SIG-M5 (cell line): ENCODE measurements around the gene NUAK1.

Source experiments
- DNase-seq: peaks from one replicate; lab custom pipeline; 2025; lab: John Stamatoyannopoulos, UW

Gene NUAK1

DNA sequence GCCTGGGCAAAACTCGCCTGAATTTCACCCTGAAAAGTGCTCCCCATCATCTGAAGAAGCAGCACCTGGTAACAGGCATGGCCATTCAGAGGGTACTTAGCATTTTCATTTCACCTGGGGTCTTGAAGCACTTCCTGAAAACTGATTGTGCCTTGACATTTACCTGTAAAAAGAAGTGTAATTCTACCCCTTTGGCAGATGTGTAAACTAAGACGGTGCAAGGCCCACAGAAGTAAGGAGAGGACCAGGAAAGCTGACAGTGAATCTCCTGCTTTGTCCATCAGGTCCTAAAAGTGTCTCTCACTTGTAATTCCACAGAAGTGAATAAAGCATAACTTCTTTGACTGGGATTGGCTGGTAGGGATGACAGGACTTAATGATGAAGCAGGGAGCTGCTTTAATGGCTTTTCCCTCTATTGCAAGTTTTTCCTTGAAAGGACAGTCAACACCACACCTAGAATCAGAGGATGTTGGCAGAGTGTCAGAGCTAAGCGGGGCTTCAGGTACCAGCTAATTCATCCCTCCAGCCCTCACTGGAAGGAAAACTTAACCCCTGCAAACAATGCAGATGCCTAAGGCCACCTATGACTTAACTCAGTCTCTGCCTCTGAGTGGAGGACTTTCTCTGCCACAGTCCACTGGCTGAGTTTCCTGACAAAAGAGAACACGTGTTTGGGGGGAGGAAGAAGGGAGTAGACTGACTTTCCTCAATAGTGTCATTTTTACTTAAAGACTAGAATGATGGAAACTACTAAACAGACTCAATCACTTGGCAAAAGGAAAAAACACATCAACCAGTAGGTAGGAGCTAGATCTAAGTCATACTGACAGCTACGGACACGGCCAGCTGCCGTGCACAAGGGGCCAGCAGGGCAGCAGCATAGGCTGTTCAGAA is 74.7 kb downstream of the NUAK1 start:
- no peak for DNase-seq

DNA sequence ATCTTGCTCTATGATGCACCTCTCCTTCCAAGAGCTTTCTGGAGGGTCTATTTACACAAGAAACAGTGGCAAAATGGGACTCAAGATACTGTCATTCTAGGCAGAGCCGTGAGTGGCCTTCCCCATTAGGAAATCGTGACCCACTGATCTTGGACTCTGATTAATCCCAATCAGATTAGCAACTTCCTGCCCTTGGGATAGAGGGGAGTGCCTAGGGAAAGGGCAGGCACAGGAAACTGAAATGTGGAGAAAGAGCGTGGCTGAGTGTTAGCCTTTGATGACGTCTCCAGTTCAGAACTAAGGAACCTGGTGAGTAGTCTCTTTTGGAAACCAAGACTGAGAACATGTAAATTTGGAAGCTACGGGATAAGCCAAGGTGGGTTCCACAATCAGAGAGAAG is 76.1 kb downstream of the NUAK1 start:
- DNase-seq = no peak

DNA sequence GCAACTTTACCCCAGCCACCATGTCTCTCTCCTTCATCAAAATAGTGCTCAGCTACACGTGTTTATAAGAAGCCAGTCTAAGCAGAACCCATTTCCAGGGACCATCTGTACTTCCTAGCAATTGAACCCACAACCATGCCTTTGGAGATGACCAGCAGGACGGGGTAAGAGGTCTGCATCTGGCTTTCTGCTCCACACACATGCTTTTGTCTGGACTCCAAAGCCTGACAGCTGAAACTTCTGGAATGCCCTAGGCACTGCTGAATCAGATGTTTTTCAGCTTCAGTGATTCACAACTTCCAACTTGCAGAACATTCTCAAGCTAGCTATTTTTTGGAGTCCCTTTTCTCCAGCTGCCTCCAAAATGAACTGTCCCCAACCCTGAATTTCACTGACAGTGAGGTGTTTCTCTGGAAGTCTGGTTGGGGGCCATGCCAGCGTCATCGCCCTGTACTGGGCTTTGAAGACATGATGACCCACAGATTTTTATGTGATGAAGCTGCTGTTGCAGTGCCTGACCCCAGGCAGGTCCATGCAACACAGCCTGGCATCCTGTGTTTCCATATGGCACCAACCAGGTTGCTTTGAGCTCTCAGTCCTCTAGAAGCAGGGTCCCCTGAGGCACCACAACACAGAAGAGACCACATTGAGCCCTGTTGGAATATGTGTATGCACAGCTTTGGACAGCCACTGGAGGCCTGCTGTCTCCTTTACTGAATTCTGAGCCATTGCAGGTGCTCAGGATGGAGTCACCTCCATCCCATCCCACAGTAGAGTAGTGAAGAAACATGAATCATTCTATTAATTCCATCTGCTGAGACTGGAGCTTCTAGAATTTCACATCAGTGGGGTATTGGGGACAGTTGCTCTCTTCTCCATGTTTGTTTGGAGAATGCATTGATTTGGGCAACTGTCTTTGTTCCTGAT is 80.2 kb downstream of the NUAK1 start:
- no peak for DNase-seq

DNA sequence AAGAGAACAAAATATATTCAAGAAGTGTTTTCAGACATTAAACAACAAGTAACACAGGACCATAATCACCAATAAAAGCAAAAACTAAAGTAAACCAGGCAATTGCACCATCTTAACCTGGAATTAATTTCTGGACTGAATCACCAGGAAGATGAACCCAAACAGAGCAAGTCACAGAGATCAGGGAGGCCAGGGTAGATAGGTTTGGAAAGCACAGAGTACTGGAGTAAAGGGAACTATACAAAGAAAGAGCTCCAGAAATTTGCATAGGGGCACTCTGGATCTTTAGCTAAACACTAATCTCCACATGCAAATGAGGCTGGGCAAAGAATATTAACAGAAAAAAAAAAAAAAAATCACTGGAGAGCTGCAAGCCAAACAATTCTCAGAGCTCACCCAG is 84.7 kb downstream of the NUAK1 start:
- no peak for DNase-seq

DNA sequence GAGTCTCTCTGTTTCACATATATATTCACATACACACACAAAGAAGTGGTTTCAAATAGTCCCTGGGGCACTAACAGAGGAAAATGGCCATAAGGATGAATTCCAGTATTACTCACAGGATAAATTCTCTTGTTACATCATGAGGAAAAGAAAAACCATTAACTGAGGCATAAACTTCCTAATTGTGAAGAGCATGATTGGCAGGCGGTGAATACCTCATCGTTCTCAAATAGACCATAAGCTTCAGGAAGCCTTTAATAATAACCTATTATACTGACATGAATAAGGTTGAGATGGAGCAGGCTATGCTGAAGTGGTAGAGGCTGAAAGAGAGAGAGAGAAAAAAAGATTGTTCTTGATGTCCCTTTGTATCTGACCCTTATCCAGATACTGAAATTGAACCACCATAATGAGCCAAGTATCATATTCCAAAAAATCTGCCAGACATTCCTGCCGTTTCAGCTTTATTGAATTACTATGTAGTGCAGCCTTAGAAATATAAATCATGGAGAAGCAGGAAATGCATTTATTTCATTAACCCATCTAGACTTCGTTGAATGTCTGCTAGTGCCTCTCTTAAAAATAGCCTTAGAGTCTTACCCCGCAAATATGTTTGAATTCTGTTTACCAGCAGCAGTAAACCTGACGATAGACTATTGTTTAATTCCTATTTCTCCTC is 86.8 kb downstream of the NUAK1 start:
- DNase-seq = no peak

DNA sequence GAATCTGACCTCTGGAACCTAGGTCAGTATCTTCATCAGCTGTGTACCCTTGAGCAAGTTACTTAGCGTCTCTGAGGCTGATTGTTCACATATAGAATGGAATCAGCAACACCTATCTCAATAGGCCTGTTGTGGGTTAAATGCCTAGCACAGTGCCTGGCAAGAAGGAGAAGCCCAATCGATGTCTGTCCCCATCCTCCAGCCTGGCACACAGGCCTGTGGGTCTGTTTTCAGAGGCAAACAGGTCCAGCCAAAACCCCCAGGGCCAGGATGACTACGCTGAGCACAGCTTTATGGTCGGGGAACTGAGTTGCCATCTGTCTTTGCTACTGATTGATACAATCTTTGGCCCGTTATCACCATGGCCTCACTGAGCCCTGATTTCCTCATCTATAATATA is 89.2 kb downstream of the NUAK1 start:
- no peak for DNase-seq

DNA sequence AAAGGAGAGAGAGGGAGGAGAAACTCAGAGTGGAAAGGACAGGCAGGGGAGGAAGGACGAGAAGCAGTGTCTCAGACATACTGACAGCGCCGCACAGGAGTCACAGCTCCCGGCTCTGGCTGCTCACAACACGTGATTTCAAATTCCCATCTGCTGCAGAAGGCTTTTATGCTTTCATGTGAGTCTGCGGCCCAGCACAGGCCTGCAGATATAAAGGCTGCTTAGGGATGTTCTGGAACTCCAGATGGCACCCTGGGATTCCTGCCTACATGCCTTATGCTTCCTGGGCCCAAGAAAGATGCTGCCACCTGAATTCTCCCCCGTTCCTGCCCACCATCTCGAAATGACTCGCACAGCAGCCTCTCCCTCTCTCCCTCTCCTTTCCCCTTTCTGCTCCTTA is 89.6 kb downstream of the NUAK1 start:
- no peak for DNase-seq

DNA sequence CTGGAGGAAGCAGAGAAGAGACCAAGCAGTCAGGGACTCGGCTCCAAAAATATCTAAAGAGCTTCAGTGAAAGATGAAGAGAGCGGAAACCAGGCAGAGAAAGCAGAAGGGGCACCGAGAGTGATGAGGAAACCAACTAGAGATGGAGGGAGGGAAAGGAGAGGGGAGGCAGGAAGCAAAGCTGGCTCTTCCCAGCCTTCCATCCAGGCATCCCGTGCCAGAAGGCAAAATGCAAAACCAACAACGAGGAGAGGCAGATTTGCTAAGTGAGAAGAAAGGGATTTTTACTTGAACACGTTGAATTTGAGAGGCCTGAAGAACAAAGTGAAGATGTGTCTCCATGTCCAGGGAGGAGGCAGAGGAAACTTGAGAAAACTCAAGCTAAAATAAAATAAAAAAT is 90.1 kb downstream of the NUAK1 start:
- DNase-seq = no peak

DNA sequence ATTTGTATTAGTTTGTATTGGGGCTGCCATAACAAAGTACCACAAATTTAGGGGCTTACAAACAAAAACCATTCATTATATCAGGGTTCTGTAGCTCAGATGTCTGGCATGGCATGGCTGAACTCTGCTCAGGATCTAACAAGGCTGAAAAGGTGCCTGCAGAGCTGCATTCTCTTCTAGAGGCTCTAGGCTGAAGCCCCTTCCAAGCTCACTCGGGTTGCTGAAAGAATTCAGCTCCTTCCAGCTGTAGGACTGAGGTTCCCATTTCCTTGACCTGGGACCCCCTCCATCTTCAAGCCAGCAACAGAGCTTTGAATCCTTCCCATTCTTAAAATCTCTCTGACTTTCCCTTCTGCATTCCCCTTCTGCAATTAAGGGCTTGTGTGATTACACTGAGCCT is 90.7 kb downstream of the NUAK1 start:
- DNase-seq = no peak

DNA sequence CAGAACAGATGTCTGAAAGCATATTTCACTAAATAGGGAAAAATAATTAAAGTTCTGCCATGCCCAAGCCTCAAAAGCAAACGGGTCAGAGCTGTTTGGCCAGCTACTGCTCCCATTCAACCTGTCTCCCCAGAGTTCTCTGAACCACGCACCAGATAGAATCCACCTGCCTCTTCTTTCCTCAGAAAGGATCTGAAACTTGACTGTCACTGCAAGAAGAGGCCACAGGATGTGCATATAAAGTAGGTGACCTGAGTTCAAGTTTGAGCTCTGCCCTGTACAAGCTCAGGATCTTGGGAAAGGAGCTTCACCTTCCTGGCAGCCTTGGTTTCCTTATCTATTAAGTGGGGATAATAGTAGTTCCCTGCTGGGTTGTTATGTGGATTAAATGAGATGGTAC is 91.8 kb downstream of the NUAK1 start:
- no peak for DNase-seq

DNA sequence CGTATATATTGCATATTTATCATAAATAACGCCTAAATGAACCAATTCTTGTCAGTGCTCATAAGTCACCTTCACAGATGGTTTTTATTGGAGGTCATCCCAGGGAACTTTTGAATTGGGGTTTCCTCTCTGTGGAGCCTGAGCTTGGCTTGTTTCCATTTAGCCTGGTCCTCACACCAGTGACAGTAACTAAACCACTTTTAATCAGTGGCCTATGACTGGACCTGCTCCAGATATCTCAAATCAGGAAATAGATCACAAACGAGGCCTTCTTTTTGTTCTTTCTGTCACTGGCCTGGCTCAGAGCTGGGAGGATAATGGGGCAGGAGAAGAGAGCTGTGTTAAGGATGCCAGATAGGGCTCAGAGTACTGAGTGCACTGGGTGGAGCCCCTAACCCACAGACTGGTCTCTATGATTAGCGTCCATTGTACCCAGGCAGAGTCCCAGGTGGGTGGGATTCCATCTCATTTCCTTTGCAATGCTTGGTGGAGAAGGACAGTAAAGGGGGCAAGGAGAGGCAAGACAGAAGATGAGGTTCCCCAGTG is 92.4 kb downstream of the NUAK1 start:
- no peak for DNase-seq

DNA sequence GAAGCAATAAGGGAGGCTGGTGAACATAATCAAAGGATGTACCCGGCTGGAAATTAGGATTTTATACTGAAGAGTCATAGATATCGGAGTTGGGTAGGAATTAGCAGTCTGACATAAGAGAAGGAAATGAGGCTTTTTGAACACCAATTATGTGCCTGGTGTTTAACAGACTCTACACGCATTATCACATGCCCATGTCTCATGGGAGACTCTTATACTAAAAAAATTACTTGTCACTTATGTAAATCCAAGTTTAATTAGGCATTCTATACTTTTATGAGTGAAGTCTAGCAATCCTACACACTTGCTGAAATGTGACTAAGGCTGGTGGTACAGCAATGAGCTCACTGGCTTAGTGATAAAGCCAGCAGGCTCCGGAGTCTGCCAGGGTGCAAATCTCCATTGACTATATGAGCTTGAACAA is 93.5 kb downstream of the NUAK1 start:
- no peak for DNase-seq

DNA sequence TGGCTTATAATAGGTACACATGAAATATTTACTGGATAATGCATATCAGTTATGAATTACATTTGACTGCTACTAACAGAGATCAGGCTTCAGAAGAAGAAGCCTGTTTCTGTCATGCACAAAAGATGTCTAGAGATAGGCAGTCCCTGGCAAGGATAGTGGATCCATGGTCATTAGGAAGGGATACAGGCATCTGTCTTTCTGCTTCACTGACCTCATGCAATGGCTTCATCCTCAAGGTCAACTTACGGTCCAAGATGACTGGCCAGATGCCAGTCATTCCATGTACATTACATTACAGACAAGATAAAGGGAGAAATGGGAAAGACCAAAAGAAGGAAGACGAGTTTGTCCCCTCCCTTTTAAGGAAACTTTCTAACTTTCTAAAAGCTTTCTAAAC is 94.0 kb downstream of the NUAK1 start:
- no peak for DNase-seq

DNA sequence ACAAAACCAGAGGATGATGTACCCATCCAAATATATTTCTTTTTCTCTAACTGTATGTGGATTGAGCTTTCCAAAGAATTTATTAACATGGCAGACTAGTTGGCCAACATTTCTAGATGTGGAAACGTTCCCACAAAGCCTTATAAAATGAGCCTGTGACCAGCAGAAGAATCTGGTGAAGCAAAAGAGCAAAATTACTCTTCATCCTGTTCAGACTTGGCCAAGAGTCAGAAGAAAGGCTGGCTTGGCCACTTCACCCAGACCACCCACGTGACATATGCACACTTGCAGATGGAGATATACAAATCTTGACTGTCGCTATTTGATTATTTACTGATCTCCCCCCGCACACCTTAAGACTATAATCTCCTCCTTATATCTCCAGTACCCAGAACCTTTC is 96.7 kb downstream of the NUAK1 start:
- DNase-seq = no peak

DNA sequence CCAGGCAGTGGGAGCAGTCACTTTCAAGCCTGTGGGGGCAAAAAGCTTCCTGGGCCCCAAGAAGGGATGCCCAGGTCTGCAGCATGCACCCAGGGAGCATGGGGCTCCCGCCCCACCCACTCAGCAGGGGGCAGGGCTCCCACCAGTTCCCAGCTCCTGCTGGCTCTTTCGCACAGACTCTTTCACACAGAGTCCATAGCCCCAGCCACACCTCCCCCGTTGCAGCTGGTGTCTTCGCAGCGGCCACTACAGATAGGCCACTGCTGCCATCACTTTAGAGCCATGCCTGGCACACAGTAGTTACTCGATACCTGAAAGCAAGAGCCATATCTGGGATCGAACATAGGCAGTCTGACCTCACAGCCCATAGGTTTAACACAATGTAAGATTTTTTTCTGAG is 98.2 kb downstream of the NUAK1 start:
- no peak for DNase-seq

DNA sequence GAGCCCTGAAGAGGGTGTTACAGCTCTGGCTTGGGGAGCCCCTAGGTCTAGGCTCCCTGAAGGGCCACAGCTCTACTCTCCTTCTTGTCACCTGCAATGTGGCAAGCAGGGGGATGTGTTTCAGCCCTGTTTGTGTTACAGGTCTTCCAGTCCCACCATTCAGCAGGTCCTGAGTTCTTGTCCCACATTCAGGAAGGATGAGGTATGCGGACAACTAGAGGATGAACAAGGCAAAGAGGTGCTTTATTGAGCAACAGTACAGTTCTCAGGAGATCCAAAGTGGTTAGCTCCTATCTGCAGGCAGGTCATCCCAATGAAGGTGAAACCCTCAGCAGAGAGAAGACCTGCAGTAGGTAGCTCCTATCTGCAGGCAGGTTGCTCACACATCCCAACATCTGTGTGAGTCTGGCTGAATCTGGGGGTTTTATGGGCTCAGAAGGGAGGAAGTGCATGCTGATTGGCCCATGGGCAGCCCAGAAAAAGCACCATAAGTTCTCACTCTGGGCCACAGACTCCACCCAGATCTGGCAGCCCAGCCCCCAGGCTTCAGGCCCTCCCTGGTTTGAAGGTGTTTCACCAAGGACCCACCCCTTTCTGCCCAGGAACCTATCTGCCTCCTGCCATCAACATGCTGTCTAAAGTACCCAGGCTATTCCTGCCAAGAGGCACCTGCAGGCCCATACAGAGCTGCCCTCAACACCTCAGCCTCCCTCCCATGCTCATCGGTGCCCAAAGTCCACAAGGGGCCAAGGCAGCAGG is 98.9 kb downstream of the NUAK1 start:
- no peak for DNase-seq

DNA sequence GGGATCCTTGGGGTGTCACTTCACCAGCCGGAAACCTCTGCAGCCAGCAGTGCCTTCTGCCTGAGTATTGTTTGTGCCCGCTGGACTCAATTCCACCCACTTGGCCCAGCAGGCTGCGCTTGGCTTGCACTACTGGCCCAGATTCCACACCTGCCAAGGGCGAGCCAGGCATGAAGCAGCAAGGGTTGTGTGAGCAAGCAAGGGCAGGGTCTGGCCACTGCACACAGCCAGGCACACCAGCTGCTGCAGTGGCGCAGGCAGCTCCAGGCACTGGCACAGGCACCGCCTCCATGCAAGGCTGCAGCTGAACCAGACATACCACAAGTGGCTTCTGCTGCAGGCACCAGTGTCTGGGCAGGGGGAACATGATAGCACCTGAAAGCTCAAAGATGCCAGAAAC is 99.5 kb downstream of the NUAK1 start:
- DNase-seq = no peak

DNA sequence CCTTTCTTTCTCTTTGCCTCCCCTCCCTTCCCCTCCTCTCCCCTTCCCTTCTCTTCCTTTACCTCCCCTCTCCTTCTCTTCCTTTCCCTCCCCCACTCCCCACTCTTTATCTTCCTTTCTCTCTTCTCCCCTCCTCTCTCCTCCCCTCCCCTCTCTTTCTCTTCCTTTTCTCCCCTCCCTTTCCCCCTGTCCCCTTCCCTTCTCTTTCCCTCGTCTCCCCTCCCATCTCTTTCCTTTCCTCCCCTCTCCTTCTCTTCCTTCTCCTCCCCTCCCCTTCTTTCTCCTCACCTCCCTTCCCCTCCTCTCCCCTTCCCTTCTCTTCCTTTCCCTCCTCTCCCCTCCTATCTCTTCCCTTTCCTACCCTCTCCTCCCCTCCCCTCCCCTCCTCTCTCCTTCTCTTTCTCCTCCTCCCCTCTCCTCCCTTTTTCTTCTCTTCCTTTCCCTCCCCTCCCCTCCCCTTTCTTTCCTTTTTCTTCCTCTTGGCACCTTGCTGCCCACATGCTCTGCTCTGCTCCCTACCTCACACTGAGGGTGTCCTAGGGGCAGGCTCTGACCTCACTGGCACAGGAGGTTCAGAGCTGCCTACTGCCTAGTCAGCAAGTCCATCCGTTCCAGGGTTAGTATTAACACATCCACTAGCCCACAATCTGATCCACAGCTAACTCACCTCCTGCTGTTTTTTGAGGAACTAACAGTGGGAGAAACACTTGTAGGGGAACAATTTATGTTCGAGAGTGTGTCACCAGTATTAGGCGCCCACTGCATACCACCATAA is 101.0 kb downstream of the NUAK1 start:
- no peak for DNase-seq

DNA sequence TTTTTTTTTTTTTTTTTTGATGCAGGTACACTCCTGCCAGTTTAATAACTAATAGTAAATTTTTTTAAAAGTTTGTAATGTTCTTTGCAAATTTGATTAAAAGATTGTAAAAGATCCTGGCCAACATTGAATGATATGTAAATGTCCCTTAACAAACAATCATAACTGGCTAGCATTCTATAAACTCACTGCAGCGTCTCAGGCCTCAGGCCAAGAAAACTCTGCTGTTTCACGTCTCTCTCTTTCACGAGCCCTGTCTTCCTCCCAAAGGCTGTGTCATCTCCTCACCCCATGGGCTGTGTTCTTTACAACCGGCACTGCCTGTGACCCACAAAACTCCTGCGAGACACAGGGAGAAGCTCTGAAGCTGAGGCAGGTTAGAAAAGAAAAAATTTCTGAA is 103.3 kb downstream of the NUAK1 start:
- no peak for DNase-seq

DNA sequence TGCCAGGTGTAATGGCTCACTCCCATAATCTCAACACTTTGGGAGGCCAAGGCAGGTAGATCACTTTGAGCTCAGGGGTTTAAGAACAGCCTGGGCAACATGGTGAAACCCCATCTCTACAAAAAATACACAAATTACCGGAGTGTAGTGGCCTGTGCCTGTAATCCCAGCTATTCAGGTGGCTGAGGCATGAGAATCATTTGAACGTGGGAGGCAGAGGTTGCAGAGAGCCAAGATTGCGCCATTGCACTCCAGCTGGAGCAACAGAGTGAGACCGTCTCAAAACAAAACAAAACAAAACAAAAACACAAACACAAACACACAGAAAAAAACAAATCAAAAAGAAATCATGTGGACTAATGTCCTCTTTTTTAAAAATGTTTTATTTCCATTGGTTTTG is 104.4 kb downstream of the NUAK1 start:
- no peak for DNase-seq
